ENCODE results near the gene GPX8.

The GPX8 gene

GRCh38 chr5:55149308-55149795, 10.6 kb upstream of the GPX8 start:
- TF ChIP-seq ZFX (IDR thresholded peaks at IDR 0.05; ENCODE audit: borderline replicate concordance) (no peak), CTCF (IDR thresholded peaks at IDR 0.05) (no peak)

GRCh38 chr5:55151923-55152842, 7.8 kb upstream of the GPX8 start:
- H3K27ac ChIP-seq: no peak overlapping the region
- TF ChIP-seq CTCF (IDR thresholded peaks at IDR 0.05): no peak
- TF ChIP-seq ZFX (IDR thresholded peaks at IDR 0.05; ENCODE audit: borderline replicate concordance): no peak

More at GRCh38 chr5:55149308-55149795, 10.6 kb upstream of the GPX8 start:
- H3K27ac ChIP-seq: no peak overlapping the region

GRCh38 chr5:55154873-55155272, 5.1 kb upstream of the GPX8 start:
- TF ChIP-seq ZFX (IDR thresholded peaks at IDR 0.05; ENCODE audit: borderline replicate concordance) (no peak), CTCF (IDR thresholded peaks at IDR 0.05) (no peak)
- no peak overlapping the region for H3K27ac ChIP-seq

GRCh38 chr5:55160493-55161209, 680 bp downstream of the GPX8 start:
- H3K27ac ChIP-seq: peak overlapping the region; percentile 64
- TF ChIP-seq ZFX (IDR thresholded peaks at IDR 0.05; ENCODE audit: borderline replicate concordance) (no peak), CTCF (IDR thresholded peaks at IDR 0.05) (no peak)

GRCh38 chr5:55162666-55163065, 2.7 kb downstream of the GPX8 start:
- TF ChIP-seq ZFX (IDR thresholded peaks at IDR 0.05; ENCODE audit: borderline replicate concordance) (no peak), CTCF (IDR thresholded peaks at IDR 0.05) (no peak)
- H3K27ac ChIP-seq: no peak overlapping the region

GRCh38 chr5:55171471-55171870, 11.5 kb downstream of the GPX8 start:
- TF ChIP-seq CTCF (IDR thresholded peaks at IDR 0.05) (no peak), ZFX (IDR thresholded peaks at IDR 0.05; ENCODE audit: borderline replicate concordance) (no peak)
- no peak overlapping the region for H3K27ac ChIP-seq

Measured in 22Rv1 (cell line).